Erythroblast (primary cell): ENCODE results near the gene ENO4.

Experiments
- GATA1 ChIP-seq: IDR thresholded peaks from 2 replicates; pipeline ENCODE4 v1.6.1; 2011; ENCODE audit warnings: low read depth, mild to moderate bottlenecking, control low read depth, low read length, moderate library complexity
- POLR2A ChIP-seq: IDR thresholded peaks from 2 replicates; pipeline ENCODE4 v1.6.1; 2011; ENCODE audit warnings: mild to moderate bottlenecking, low read length

DNA sequence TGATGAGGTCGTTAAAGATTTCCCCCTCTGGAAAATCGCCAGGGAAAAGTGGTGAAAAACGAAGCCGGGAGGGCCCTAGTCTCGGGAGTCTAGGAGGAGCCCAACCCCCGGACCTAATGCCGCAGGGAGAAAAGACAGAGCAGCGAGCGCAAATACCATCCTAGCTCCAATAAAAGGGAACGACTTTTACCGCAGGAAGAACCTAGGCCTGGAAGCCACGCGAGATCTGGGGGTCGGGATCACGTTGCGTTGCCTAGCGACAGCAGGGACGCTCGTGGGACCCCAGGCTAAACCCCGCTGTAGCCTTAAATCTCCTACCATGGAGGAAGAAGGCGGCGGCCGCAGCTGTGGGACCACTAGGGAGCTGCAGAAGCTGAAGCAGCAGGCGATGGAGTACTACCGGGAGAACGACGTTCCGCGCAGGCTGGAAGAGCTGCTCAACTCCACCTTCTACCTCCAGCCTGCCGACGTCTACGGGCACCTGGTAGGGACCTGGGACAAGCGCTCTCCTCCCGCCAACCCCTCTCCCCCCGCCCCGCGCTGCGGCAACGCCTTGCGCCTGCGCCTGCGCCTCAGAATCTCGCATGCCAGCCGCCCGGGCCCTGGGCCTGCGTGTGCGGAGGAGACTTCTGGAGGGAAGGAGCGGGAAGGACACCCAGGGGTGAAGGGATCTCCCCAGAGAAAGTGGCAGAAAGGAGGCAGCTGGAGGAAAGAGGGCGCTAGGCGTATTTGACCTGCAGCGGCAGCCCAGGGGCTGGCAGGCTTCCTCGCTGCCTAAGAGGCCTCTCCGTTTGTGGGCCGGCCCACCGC is at the start of gene ENO4:
- no peak for TF ChIP-seq POLR2A
- no peak for TF ChIP-seq GATA1
